HG03108 (cell line): ENCODE results near the gene PGA5.

Experiments used
- ATAC-seq: cut with Tn5 transposase; IDR thresholded peaks from one replicate; pipeline ENCODE4 v1.9.1; 2021; ENCODE audit warnings: moderate library complexity; ENCODE audit not compliant: unreplicated experiment

PGA5 gene

DNA sequence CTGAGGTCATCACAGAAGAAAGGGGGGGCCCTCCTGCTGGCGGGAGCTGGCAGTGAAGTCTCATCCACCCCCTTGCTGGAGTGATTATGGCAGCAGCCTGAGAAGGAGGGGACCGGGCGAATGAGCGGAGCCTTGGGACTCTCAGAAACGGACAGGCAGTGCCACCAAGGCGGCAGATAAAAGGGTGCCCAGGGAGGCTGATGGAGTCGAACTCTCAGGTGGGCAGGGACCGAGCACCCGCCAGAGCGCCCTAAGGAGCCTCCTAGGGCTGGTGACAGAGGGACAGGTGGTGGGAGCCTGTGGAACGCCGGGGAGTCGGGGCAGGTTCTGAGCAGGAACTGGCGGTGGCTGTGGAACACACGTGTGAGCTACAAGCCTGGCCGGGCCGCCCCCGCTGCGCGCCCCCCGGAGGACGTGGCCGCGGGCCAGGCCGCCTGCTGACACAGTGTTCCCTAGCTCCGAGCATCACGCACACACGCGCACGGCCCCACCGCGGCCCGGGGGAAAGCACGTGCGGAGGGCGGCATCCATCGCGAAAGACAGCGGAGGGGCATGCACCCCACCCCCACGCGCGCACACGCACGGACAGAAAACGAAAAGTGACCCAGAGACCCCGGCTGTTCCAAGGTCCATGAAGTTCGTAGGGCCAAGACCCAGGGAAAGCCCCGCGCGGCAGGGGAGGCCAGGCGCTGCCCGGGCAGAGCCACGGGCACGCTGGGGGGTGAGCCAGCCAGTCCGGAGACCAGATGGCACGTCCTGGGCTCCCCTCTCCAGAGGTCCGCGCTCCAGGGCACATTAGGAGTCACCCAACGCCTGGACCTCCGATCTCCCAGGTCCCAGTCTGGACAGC, 53.1 kb downstream of the PGA5 start:
- ATAC-seq = peak; percentile 33

DNA sequence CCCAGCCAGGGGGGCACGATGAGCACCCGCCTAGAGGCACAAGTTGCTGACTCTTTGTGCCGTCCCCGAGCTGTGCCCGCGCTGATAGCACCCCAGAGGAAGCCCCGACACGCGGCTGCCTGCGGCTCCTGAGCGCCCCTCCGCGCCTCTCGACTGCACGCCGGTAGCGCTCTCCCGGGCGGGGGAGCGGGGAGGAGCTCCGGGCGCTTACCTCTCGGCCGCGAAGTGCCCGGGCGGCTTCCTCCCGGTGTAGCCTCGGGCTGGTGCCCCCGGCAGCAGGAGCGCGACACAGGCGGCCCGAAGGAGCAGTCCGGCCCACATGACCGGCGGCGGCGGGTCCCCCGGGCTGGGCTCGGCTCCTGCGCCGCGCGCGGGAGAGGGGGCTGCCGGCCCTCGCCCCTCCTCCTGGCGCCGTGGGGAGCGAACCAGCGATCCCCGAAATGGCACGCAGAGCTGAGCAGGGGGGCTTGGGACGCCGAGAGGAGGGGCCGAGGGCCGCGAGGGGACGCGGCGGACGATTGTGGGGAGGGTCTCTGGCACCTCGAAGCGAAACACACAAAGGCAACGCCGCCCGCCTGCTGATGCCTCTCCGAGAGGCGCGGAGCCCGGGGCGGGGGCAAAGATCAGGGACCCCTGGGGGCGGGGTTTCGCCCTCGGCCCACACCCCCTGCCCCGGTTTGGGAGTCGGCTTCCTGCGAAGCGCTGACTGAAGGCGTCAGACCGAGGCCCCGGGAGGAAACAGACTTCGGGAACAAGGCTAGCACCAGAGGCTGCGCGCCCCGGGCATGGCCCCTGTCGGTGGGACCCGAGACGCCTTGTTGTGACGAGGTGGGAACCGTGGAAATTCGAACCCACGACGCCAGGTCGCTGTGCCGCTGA, 54.0 kb downstream of the PGA5 start, which contains the start of gene VWCE:
TSS of gene VWCE (minus strand) at position 600 of the 879 bp plus-strand sequence. CDS start at position 321, 279 bp downstream.
- peak; percentile 78 for ATAC-seq

DNA sequence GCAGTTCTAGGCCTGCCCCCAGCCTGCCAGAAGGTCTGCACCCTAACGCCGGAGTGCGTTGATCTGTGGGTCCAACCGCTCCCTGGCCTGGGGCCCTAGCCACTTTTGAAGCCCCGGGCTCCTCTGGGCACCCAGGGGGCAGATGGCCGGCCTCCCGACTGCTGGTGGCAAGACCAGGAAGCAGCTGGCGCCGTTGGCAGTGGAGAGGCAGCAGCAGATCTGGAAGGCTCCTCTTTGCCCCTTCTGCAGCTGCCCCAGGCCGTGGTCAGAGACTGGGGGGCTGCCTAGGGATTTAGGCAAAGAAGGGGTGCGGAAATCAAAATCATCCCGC, 54.6 kb downstream of the PGA5 start:
- ATAC-seq = no peak

DNA sequence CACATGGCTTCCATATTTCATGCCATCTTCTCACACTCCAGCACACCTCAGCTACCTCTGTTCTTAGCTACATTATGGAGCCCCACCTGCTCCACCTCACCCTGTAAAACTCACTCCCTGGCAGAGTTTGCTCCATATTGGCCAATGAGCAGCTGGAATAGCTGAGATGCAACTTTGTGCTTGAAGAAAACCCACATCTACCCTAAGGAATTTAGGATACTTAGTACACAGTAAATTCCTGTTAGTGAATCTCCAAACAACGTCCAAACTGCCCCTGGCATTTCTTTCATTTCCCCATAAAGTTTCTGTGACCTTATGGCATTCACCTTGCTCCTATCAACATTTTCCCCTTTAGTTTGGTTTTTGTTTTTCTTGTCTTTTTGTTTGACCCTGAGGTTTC, 56.4 kb downstream of the PGA5 start:
- no peak for ATAC-seq

DNA sequence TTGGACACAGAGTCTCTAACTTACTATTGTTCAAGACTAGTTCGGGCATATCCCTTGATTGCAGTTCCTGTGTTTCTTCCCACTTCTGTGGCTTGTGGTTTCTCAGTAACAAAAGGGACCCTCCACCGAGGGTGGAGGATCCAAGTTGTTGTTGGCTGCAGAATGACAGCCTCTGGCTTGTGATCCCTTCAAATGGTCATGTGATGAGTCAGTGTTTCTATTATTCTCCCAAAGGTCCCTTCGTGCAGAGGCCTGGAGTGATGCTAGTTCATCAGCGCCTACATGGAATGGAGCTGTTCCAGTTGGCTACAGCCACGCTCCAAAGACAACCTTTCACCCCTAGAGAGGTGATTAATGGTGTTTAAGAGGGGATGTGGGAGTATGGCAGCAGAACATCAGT, 56.8 kb downstream of the PGA5 start:
- ATAC-seq = no peak

DNA sequence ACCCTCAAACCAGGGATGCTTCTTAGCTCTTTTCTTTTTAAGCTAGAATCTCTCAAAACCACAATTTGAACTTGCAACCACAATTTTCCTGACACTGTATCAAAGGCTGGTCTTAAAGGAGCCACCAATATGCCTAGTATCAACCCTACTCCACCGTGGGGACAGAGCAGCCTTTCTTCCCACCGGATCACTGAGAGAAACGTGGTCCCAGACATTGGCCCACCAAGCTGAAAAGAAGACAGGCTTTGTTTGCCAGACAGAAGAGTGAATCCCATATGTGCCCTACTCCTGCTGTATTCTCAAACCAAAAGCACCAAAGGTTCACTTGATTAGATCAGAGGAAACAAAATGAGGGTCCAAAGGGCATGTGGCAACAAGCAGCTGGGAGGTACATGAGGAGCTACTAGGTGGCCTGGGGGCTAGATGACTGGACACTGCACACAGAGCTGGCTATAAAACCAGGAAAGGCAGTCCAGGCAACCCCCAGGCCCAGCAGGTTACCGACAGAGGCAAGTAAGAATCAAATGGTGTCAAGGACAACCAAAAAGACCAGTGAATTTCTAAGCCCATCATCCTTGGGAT, 57.8 kb downstream of the PGA5 start:
- ATAC-seq = no peak
